Hepatic stellate cell (primary cell): Measurements from ENCODE around the gene NAA38.

Experiments used
- DNase-seq: peaks from one replicate; pipeline ENCODE4 v3.0.0; 2011; ENCODE audit warnings: low spot score

NAA38 gene

GRCh38 chr17:7856811-7857712 lies at the start of gene NAA38:
NAA38 (minus strand) TSS chr17:7857559; CDS start chr17:7857463, 96 bp downstream.
- DNase-seq: peak; percentile 95

DNA sequence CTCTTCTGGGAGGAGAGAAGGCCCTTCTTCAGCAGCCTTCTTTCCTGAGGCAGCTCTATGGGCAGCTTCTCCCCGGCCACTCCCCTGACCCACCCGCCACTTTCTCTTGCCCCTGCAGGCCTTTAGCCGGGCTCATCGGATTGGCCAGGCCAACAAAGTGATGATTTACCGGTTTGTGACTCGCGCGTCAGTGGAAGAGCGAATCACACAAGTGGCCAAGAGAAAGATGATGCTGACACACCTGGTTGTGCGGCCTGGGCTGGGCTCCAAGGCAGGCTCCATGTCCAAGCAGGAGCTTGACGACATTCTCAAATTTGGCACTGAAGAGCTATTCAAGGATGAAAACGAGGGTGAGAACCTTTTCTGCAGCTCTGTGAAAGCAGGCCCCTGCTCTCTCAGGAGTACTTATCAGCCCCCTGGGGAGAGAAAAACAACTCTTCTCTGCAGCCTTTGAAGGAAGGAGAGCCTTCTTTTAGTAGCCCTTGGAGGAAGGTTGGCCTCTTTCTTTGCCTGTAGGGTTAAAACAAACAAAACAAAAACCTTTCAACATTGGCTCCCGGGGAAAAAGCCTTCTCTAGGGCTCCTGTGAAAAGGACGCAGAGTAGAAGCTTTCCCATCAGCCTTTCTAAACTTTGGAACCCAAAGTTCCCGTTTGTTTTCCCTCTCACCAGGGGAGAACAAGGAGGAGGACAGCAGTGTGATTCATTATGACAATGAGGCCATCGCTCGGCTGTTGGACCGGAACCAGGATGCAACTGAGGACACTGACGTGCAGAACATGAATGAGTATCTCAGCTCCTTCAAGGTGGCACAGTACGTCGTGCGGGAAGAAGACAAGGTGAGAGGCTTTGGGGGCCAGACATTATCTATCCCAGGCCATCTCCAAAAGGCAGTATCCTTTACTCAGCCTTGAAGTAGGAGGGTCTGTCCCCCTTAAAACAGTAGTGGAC lies 46.1 kb upstream of the NAA38 start:
- no peak for DNase-seq

GRCh38 chr17:7897773-7898172 lies 40.4 kb upstream of the NAA38 start:
- peak; percentile 59 for DNase-seq

DNA sequence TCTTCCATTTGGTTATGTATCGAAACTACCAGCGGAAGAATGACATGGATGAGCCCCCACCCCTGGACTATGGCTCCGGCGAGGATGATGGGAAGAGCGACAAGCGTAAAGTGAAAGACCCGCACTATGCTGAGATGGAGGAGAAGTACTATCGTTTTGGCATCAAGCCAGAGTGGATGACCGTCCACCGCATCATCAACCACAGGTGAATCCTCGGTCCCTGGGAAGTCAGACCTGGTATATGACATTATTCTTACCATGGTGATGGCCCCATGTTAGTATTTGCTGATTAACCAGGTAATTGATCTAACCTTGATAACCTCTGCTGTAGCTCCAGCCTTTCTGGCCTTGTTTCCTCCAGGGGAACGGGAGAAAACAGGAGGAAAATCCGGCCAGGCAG lies 39.7 kb upstream of the NAA38 start:
- no peak for DNase-seq

DNA sequence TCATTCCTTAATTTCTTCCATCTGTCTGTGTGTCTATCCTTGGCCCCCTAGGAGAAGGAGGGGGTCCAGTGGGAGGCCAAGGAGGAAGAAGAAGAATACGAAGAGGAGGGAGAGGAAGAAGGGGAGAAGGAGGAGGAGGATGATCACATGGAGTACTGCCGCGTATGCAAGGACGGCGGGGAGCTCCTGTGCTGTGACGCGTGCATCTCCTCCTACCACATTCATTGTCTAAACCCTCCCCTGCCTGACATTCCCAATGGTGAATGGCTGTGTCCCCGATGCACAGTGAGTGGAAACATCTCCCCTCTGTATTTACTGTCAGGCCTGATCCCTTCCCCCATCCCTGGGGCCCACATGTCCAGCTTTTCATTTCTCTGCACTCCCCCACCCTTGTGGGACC lies 37.5 kb upstream of the NAA38 start:
- no peak for DNase-seq

DNA sequence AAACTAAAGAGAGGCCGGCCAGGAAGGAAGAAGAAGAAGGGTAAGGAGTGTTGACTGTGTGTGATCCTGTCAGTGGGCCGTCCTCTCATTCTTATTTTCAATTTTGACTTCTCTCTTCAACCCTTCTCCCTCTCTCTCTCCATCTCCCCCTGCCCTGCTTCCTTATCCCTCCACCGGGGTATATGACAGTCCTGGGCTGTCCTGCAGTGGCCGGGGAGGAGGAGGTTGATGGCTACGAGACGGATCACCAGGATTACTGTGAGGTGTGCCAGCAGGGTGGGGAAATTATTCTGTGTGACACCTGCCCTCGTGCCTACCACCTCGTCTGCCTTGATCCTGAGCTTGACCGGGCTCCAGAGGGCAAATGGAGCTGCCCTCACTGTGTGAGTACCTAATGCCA lies 36.9 kb upstream of the NAA38 start:
- DNase-seq: no peak

DNA sequence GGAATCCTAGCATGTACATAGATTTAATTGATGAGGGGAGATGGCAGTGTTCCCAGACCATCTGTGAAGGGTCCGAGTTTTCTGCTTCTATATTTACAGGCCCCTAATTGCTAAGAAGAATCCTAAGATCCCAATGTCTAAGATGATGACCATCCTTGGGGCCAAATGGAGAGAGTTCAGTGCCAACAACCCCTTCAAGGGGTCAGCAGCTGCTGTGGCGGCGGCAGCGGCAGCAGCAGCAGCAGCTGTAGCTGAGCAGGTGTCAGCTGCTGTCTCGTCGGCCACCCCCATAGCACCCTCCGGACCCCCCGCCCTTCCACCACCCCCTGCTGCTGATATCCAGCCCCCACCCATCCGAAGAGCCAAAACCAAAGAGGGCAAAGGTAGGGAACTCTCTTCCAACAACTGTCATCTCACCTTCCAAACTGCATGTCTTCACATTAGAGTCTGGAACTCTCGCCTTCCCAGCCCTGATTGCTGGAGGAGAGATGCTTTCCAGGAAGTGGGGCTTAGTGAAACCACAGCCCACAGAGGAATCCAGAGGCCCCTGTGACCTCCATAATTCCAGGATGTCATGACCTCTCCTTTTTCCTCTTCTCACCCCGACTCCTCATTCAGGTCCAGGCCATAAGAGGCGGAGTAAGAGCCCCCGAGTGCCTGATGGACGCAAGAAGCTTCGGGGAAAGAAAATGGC lies 36.0 kb upstream of the NAA38 start:
- DNase-seq: no peak

DNA sequence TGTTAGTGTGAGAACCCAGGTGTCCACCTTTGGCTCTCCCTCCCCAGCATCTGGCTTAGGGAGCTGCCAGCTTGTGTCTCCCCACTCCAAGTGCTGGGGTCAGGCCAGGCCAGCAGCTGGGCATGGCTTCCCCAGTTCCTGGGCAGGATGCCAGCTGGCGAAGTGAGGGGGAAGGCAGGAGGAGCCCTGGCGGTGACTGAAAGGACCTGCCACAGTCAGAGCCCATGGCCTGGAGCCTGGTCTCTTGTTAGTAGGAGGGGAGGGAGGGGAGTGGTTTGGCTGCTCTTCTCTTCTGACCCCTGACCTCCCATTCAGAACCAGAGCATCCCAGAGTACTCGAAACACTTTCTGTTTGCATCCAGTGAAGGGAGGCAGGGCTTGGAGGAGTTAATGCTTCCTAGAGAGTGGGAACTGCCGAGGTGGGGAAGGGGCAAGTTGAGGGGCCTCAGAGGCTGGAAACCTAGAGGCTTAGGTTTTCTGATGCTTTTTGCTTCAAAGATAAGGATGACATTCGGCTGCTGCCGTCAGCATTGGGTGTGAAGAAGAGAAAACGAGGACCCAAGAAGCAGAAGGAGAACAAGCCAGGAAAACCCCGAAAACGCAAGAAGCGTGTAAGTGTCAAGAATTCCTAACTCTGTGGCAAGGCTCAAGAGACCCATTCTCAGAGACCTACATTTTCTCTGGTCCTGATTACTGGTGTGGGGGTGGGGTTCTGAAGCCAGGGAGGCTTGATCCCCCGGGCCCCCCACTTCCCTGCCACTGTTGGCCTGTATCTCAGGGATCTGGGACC lies 32.0 kb upstream of the NAA38 start:
- DNase-seq: peak; percentile 94

DNA sequence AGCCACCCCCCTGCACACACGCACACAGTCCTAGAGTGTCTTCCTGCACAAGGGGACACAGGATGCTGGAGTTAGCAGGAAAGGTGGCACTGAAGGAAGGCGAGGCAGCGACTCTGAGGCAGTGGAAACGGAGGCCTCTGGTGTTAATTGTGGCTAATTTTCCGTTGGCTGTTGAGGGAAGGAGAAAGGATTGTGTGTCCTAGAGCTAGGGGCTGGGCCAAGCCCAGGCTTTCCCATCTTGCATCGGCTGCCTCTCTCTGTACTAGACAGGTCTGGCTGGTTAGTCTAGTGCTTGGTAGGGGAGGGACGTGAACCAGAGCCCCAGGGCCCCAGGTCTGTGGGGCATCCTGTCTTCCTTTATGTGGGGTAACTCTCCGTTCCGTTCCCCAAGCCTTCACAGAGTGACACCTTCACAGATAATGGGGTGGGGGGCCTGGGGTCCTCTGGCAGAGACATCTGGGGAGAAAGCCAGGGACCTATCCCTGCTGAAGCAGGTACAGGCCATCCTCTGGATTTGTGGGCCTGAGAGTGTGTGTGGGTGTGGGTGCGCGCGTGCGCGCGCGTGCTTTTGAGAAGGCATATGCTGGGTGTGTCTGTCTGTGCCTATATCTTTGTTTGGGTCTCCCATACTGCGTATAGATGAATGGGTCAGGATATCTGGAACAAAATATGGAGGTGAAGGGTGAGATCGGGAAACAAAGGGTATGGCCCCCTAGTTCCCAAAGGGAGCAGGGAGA lies 31.0 kb upstream of the NAA38 start, which contains the start of gene CHD3:
TSS of gene CHD3 (plus strand) at position 606 of the 737 bp plus-strand sequence. CDS start 212 bp downstream, outside the sequence.
- peak; percentile 26 for DNase-seq

- DNase-seq: peak; percentile 95
Measured at GRCh38 chr17:7887482-7888183, 30.3 kb upstream of the NAA38 start.

GRCh38 chr17:7887038-7887481 lies 29.7 kb upstream of the NAA38 start:
- DNase-seq: no peak

DNA sequence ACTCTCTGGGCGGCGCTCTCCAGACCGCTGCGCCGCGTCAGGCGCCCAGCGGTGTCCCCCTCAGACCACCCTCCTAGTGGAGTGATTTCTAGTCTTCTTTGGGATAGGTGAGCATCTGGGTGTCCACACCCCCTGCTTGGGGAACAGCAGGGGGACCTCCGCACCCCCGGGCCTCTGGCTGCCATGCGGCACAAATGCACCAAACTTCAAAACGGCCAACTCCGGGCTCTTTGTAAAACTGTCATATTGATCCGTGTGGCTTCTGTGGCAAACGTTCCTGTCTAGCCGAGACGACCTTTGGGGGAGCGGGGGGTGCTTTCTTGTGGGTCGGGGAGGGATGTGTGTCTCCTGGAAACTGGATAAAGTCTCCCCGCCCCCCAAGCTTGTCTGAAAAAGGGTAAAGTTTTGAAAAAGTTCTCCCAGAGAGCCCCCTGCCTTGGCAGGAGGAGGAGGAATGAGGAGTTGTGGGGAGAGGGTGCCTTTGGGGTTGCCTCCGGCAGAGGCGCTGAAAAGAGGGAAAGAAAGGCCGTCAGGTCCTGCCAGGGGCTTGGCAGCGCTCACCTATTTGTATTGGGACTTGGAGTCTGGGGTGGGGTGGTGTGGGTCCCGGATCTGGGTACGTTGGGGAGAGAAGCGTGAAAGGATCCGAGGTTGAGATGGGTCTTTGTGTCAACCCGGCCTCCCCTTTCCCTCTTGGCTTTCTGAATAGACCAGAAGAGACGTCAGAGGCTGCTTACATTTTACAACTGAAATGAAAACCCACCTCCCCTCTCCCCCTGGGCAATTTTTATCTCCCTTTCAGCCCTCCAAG lies 29.1 kb upstream of the NAA38 start:
- peak; percentile 52 for DNase-seq

DNA sequence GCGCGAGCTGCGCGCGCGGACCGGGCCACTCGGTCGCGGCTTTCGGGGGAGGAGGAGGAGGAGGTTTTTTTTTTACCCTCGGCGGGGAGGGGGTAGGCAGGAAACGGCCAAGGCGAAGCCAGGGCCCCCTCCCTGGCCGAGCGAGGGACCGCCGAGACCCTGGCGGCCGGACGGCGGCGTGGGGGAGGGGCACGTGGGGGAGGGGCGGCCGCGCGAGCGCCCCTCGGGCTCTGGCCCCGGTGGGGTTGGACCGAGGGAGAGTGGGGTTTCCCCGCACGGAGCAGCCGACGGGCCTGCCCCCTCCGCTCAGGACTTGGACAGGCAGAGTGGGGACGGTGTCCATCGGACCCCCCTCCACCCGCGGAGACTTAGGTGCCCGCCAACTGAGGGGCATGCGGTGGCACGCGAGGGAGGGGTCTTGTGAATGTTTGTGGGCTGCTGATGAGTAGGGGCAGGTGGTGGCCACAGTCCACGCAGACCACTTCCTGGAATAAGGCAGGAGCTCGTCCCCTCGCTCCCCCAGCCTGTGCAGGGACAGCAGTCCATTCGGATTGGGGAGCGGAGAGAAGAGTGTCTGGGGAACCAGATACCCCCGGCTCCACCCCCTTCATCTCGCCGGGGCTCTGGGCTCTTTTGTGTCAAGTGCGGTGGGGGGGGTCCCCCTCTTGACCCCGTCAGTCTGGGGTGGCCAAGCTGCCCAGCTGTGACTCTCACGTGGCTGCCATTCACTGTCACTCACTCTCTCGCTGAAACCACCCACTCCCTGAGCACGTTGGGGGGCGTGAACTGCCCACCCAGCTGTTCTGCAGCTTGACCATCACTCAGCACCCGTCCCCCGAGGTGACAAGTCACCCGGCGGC lies 28.2 kb upstream of the NAA38 start:
- peak; percentile 57 for DNase-seq

- DNase-seq: peak; percentile 28
Measured at GRCh38 chr17:7884581-7885366, 27.4 kb upstream of the NAA38 start.

DNA sequence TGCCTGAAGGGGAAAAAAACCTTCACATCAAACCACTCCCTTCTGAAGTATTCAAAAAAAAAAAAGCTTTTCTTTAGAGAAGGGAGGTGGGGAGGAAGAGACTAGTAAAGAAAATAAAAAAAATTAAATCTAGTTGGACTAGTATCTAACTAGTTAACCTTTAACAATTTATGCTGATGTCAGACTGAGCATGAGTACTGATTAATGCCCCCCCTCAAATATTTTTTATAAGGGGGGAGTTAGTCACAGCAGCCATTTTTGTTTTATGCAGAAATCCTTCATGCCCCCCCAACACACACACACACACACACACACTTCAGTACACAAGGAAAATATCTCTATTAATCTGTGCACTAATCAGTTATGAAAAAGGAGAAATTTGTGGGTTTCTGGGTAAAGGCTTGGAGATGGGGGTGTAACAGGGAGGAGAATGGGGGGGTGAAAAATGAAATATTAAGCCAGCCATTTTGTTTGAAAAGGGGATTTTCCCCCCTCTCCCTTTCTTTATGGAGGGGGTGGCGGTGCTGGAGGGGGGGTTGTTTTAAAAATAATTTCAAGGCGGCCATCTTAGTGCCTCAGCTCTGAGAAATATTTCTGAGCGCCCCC lies 26.5 kb upstream of the NAA38 start:
- peak; percentile 39 for DNase-seq

DNA sequence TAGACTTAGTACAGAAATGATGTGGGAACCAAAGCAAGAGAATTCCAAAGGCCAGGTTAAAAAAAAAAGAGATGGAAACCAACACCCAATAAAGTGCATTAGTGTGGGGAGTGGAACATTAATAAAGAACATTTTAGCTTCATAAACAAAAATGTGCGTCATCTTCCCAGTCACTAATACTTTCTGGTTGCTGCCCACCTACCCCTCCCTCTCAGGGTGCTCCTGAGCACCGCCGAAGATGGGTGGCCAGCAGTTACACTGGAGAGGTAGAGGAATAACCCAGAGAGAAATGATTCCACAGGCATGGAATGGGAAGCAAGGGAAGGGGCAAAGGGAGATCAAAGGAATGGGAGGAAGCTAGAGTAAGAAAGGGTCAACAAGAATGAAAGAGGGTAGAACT lies 25.3 kb upstream of the NAA38 start:
- DNase-seq: no peak

GRCh38 chr17:7882068-7882467 lies 24.7 kb upstream of the NAA38 start:
- no peak for DNase-seq
